ENCODE measurements around the gene SORBS2.

Gene SORBS2

DNA sequence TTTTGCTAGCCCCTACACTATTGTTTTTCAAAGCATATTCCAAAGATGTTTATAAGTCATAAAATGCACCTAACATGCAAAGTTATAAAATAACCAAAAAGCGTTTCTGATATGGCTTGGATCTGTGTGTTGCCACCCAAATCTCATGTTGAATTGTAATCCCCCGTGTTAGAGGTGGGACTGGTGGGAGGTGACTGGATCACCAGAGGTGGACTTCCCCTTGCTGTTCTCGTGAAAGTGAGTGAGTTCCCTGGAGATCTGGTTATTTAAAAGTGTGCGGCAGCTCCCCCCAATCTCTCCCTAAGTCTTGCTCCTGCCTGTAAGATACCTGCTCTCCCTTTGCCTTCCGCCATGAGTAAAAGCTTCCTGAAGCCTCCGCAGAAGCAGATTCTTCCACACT is 22.8 kb upstream of the SORBS2 start:
- DNase-seq = no peak

DNA sequence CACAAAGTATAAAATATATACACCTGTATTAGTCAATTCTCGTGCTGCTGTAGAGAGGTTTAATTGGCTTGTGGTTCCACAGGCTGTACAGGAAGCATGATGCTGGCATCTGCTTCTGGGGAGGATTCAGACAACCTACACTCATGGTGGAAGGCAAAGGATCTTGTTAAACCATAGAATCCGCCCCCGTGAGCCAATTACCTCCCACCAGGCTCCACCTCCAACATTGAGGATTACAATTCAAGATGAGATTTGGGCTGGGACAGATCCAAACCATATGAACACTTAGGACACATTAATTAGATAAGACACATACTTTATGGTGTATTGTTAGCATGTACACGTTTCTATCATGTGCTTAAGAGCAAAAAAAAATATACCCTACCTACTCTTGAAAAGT is 22.1 kb upstream of the SORBS2 start:
- no peak for DNase-seq

DNA sequence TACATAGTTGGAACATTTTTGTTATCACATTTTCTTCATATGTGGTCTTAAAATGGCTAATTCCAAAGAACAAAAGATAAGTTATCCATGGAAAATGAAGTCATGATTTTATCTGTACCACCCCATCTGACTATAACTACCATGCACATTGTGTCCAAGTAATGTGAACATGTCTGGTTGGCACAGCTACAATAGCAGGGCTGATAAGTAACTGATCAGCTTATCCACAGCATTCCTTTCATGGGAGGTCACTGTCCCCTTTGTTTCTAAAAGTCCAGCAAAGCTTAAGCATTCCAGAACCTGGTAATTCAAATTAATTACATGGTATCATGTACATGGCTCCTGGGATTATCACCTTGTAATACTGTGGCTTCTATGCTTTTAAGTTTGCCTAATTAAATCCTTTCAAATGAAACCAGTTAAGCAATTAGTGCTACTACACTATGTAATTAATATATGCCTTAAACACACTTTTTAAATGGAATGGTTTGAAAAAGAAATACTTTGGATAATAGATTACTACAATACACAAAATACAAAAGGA is 21.1 kb upstream of the SORBS2 start:
- DNase-seq = no peak

DNA sequence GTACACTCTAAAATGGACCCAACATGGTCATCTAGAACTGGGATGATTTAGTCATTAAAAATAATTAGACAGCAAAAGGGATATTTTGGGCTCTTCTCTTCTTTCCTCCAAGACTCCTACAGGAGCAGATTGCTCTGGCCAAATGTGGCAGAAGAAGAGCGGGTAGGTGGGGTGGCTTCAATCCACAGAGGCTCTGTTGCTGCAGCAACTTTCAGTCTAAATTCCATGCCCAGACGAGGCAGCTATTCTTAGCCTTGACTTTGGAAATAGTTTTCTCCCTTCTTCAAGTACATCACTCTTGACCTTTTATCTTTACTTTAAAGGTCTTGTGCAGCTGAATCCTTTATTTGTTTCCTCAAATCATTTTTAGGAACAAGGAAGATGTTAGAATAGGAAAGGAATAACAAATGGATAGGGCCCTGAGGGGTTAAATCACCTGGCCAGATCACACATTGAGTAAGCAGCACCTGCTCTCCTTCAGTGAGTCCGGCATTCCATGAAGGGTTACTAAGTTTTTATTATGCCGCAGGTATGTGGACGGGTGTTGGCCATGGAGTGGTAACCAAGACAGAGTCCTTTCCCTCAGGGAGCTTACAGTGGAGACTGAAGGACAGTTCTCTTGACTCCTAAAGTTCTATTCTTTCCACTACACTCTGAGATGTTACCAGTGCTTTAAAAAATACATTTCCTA is 19.3 kb upstream of the SORBS2 start:
- DNase-seq = no peak

DNA sequence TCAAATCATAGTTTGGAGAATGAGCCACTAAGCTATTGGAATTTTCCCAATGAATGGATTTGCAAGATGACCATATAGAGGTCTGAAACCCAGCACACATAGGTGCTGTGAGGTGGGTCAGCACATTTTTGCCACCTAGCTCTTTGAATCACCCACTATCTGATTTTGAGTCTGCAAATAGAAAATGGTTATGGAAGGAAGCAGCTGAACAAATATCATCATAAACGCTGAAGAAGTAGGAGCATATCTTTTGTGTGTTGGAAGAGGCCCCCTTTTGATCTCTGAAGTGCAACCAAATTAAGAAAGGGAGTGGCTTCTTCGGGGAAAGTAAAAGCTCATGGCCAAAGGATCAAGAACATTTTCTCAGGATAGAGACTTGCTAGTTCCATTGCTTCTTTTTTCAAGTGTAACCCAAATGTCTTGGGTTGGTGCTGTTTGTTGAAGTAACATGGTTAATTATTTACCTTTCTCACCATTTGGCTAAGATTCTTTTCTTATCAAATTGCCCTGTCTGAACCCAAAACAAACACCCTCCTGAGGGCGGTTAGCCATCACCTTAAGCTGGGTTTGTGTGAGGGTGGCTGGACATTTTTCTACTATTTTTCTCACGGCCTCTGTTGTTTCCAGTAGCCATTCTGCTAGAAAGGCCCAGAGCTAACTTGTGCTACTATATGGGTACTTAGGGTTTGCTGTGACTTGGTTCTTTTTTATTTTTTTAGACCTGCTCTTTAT is 18.4 kb upstream of the SORBS2 start:
- DNase-seq = no peak

DNA sequence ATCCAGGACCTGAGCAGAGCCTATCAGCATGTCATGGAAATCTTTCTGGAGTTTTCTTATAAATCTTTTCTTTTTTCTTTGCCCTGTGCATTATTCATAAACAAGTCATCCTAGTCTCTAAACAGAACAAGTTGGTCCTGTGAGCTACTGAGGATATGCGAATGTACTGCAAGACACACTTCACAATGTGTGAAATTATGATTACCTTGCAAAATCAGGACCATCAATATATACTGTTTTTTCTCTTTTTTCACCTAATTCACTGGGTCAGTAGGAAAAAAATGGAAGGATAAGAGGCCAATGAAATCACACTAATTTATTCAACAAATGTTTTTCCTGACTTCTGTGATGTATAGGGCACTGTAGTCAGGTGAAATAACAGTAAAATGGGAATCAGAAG is 14.4 kb upstream of the SORBS2 start:
- no peak for DNase-seq

DNA sequence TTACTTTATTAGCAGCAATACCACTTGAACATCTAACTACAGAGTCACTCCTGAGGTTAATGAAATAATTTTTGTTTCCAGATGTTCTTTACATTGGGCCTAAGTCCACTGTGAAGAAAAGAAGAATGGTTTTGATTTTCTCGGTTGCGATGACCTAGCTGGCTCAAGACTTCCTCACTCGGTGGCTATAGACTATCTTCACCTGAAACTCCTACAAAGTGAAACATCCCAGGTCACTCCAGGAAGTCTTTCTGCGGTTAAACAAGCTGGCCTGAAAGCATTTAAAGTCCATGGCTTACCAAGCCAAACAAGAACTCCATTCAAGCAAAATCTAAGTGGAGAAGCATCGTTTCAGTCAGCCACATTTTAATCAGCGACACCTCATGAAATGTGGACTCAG is 13.7 kb upstream of the SORBS2 start:
- DNase-seq = no peak

DNA sequence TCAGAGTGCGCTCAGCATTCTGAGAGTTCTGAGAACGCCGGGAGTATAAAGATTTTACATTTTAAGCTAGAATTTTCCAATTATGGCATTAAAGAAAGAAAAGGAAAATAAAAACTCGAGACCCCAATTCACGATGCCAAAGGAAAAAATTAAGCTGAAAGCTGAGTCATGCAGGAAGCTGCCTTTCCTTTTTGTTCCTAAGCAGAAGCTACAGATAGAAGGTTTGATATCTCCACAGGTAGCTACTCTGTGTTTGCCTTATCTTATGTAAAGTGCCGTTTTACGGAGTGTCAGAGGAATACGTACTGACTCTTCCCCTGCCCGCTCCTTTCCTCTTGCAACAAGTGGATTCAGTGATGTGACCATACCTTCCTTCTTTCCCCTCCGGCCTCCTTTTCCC is 10.8 kb upstream of the SORBS2 start:
- DNase-seq = no peak

DNA sequence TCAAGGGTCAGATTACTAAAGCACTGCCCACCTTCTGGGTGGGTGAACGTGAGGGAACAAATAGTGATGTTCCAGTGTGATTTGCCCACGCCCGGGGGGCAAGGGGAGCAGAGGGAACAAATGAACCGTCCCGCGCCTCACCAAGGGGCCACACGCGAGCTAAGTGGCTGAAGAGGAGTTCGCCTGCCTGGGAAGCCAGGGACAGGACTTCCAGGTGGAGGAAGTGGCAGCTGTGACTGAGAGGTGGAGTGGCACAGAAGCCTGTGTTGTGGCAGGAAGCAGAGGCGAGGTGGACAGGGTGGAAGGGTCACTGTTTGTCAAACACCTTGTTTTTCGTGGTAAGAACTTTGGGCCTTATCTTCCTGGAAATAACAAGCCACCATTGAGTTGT is 9.0 kb upstream of the SORBS2 start:
- DNase-seq = no peak

DNA sequence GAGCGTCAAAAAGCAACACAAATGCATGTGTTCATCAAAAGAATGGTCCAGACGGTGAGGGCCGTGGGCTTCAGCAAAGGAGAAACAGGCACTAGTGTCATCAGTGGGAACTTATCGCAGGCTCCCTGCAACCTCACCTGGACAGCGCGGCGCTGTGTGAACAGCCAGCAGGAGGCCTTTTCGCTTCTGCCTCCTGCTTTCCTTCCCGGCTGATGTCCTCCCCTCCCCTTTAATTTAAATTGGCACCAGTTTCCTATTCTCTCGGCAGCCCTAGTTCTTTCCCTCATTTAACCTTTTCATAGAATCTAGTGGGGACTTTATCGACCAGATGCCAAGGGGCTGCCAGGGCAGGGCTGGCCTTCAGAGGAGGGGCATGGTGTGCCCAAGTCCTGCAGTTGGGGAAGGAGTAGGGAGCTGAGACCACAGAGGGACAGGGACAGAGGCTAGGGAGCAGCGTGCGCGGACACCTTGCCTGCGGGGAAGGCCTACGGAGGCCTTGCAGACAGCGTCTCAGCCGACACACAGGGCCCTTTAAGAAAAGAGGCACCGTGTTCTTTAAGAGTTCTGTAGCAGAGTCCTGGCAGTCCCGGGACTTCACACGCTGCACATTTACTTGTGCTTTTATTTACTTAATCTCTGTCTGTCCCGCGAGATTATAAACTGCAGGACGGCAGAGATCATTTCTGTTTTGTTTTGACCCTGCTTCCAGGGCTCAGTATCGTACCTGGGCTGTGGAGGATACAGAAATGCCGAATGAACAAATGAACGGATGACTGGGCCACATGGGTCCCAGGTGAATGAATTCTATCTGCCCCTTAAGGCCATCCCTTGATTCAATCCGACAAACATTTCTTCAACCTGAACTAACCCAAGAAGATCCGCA is 8.4 kb upstream of the SORBS2 start:
- DNase-seq = no peak

DNA sequence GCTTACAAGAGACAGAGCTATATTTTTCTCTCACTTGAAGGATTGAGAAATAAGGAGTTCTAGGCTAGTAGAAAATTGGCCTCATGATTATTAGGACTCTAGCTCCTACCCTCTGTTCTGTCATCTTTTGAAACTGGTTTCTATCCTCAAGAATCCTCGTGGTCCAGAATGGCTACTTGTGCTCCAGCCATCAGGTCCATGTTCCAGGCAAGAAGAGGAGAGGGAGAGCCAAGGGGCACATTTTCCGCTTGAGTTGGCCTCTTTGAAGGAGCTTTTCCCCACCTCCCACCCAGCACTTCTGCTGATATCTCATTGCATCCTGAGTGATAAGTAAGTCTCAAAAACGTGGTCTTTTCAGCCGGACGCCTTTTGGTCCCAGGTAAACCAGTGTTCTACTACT is 7.2 kb upstream of the SORBS2 start:
- DNase-seq = no peak

DNA sequence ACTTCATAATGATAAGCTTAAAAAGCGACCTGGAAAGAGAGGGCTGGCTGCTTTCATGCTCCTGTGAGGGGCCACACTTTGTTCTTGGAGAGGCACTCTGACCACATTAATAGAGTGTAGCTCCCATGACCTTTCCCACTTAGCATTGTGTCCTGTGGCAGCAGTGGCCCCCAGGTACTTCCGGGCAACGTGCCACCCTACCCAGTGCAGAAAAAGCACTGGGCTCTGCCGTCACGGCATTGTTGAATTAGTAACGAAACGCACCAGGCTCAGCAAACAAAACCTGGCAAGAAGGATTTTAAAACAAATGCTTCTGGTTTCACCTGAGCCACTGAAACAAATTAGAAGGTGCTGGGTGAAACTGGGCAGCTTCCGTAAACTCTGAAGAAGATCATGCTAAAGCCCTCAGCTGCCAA is 5.4 kb upstream of the SORBS2 start:
- DNase-seq = no peak

DNA sequence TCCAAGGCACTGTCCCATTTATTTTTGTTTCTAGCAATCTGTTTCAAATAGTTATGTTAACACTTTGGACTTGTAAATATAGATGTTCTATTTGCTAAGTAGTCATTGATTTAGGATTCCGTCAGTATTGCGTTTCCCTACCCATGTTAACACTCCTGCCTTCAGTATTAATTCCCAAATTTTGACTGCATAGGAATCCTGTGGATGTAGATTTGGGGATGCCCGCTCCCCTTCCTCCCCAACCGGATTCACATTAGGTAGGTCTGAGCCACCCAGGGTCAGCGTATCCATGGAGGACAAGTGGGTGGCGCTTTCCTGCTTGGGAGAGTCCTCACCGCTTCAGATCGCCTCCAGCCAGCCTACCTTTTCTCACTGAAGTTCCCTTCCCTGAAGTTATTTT is 1.1 kb upstream of the SORBS2 start:
- DNase-seq = no peak

DNA sequence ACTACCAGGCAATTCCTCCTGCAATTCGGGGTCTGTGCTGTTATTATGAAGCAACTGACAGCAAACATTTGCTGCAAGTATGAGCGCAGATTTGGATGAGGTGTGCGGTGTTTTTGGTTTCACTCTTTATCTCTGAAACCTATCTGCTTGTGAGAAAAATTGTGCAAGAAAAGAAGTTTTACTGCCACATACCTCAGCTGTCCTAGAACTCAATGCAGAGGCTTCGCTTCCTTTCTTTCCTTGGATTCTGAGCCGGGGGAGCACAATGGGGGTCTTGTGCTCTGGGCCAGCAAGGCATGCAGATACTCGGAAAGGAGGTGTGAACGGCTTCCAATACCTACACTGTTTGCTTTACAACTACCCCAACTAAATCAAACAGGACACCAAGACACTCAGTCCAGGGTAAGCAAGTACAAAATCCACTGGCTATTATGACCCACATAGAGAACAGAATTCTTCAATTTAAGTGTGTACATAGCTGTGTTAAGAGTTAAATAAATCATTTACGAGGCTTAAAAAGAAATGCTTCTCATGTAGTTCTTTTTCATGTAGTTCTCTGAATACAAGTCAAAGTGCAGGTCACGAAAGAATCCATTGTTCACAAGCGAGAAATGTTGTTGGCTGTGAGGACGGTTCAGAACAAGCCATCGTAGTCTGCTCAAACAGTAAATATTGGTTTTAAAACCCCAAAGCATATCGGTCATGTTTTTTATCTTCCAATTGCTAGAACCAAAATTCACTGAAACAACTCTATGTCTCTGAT is 1.1 kb downstream of the SORBS2 start:
- peak in 3 of 14 donors; percentile 4 to 67 (median 11) for DNase-seq

DNA sequence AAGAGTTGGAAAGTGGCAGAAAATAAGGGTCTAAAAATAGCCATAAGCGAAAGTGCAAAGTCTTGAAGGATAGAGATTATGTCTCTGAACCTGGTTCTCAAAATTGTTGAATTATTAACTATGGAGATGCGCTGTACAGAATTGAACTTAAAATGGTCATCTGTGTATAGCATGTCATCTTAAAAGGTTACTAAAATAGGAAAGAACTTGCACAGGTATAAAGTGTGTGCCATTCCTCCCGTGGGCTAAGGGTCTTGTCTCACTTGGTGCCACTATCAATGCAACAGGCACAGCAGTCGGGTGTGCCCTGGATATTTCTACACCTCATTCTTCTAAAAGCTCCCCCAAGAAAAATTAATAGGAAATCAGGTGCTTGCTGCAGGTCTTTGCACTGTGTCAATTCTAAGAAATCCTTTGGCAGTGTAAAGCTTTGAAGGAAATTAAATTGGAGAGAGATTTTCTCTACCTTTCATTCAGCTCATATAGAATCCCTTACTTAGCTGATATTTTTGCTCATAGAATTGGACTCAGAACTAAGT is 2.4 kb downstream of the SORBS2 start:
- peak in 1 of 14 donors; percentile 20 for DNase-seq

DNA sequence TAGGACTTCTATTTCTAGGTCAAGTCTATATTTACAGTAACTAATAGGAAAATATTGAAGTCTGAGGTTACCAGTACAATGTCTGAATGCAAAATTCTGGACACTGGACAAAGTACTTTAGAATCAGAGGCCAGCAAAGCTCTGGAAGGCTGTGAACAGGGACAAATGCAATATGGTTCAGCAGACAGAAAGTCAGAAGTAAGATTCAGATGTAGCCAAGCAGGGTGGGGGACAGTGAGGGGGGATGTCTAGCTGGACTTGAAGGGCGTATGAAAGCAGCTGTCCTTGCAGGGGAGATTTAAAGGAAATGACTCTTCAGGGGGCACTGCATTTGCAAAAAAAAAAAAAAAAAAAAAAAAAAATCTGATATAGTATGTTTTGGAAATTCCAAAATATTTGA is 2.9 kb downstream of the SORBS2 start:
- no peak for DNase-seq

DNA sequence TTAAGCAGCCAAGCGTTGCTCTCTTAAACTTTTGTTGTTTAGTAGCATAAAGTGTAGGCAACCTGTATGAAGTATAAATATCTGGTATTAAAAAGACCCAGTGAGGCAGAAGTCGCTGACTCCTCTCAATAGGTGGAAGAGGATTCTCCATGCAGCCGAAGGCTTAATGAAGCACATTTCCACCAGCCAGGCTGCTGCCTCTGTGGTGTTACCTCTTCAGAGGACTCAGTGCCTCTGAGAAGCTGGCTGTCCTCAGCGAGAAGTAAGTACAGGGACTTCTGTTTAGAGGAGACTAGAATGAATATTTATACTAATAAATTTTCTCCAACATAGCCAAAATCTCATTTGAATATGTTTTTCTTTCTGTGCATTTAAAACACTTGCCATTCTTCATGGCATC is 6.0 kb downstream of the SORBS2 start:
- no peak for DNase-seq

DNA sequence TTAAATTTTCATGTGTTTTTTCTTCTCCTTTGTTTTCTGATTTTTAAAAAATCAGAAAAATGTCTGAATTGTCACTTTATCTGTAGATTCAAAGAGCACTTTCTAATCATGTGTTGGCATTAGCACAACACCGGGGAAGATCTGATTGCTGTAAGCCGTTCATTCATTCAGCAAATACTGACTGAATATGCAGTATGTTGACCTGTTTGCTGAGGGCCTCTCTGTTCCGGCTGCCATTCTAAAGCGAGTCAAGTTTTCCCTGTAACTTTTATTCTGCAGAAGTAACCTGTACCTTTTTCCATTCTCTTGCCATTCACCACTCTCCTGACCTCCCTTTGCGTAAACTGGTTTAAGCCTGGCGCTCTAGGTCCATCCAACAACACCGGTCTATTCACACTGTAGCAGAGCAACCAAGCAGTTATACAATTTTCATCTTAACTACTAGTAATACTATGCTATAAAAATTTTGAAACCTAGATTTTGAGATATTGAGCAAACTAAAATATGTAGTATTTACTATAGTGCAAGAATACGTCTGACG is 6.7 kb downstream of the SORBS2 start:
- no peak for DNase-seq

DNA sequence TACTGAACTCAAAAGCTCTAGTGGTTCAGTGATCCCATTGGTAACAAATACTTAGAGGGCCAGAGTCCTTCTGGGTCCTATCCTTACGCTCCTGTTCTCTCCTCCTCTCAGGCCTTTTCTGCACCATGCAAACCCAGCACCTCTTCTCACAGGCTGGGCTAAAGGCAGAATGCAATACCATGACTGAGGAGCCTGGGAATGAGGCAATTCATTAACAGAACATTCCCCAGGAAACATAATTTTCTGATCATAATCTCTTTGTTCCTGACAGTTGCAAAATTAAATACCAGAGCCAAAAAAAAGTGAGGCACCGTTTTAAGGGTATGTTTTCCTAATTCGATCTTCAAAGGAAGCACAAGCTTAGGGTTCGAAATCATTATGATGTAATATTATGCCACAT is 9.0 kb downstream of the SORBS2 start:
- no peak for DNase-seq

DNA sequence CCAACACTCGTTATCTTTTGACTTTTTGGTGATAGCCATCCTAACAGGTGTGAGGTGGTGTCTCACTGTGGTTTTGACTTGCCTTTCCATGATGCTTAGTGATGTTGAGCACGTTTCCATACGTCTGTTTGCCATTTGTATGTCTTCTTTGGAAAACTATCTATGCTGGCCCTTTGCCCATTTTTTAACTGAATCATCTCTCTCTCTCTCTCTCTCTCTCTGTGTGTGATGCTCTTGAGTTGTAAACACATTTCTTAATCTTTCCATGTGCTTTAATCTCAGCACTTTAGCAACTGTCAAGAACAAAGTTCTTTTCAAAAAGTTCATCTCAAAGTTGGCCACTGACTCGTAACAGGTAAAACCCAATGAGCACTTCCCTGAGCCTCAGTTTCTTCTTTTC is 10.5 kb downstream of the SORBS2 start:
- DNase-seq = no peak

DNA sequence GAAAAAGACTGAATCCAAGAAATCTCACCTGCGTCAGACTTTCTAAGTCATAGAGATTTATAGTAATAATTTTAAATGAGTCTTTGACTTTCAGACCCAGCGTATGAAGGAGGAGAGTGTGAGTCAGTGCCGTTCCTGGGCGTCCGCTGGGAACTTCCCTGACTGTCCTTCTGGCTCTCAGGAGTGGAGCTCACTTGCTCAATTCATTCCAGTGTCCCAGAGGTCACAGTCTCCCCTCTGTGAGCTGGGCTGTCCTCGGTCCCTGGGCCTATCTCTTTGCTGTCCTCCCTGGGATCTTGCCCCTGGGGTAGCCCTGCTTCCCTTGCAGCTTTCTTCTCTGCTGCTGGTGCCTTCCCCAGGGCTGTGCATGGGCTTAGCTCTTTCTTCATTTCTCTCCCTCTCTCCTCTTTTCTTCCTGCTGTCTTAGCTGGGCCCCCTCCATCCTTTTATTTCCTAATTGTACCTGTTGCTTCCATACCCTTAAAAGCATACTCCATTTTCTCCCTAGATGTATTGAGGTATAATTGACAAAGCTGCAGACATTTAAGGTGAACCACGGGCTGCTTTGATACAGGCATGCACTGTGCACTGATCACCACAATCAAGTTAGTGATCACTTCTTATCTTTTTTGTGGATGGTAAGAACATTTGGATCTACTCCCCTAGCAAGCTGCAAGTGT is 11.6 kb downstream of the SORBS2 start:
- DNase-seq = no peak
